Panc1 (cell line): ENCODE results near the gene PSMB10. TPM values are rescaled to one million over a fixed set of nuclear protein-coding genes. Genes with fewer than 3 reads are reported as not detected.

Source experiments
- ATAC-seq: fragments of 200-7000 bp; cut with Tn5 transposase; 2 replicates; pipeline ENCODE4 v1.9.1; 2020; ENCODE audit warnings: mild to moderate bottlenecking, moderate library complexity
- BruUV-seq: library from RNA; stranded (reverse); fragments of 400-500 nt; replicated peaks from 2 replicates; lab custom pipeline; 2021; lab: Mats Ljungman, UMichigan
- CTCF ChIA-PET: fragments of 300-600 bp; sonication (Branson Sonifier 250); formaldehyde crosslinking; loops from one replicate; lab custom pipeline; 2022; ENCODE audit warnings: antibody characterized with exemption; lab: Charles Lee
- POLR2A ChIA-PET: fragments of 300-600 bp; sonication (Branson Sonifier 250); formaldehyde crosslinking; loops from one replicate; lab custom pipeline; 2022; ENCODE audit warnings: antibody characterized with exemption; lab: Charles Lee
- DNase-seq: peaks from one replicate; pipeline ENCODE4 v3.0.0-alpha.2; 2010; ENCODE audit warnings: low read depth, low spot score
- H3K27ac ChIP-seq: 2 replicates; pipeline ENCODE4 v1.5.1; 2011; ENCODE audit warnings: mild to moderate bottlenecking, low read length, inconsistent platforms
- H3K27me3 ChIP-seq: fragments of 200-500 bp; sonication (Bioruptor generic); 2 replicates; pipeline ENCODE4 v1.6.0; 2014; ENCODE audit warnings: low read length, inconsistent platforms; ENCODE audit not compliant: control insufficient read depth, insufficient read depth
- H3K36me3 ChIP-seq: fragments of 200-500 bp; sonication (Bioruptor generic); 2 replicates; pipeline ENCODE4 v1.5.1; 2014; ENCODE audit warnings: inconsistent platforms, mild to moderate bottlenecking, low read length, moderate library complexity; ENCODE audit not compliant: control insufficient read depth, insufficient read depth
- H3K4me1 ChIP-seq: 2 replicates; pipeline ENCODE4 v1.5.1; 2011; ENCODE audit warnings: inconsistent platforms, mild to moderate bottlenecking, low read length, moderate library complexity; ENCODE audit not compliant: control insufficient read depth, insufficient read depth
- H3K4me3 ChIP-seq, 2 experiments: 2 replicates each; pipeline ENCODE4 v1.5.1; 2011 to 2012; ENCODE audit warnings: low read depth in 2 of 2, low read length in 2 of 2, mild to moderate bottlenecking in 2 of 2, inconsistent platforms in 1 of 2, moderate library complexity in 1 of 2
- H3K9me3 ChIP-seq: fragments of 200-500 bp; sonication (Bioruptor generic); 2 replicates; pipeline ENCODE4 v1.5.1; 2014; ENCODE audit warnings: low read depth, mild to moderate bottlenecking, inconsistent platforms, low read length, moderate library complexity; ENCODE audit not compliant: control insufficient read depth, insufficient read depth
- POLR2AphosphoS5 ChIP-seq: IDR thresholded peaks from 2 replicates; pipeline ENCODE4 v1.6.1; 2012; ENCODE audit warnings: mild to moderate bottlenecking, low read depth, low read length, moderate library complexity
- REST ChIP-seq, 2 experiments: IDR thresholded peaks; 2 replicates each; pipeline ENCODE4 v1.6.1; 2011 to 2012; ENCODE audit warnings: low read depth in 2 of 2, control low read depth in 1 of 2, low read length in 1 of 2, mild to moderate bottlenecking in 1 of 2, moderate library complexity in 1 of 2; ENCODE audit not compliant: insufficient read depth in 1 of 2
- SIN3A ChIP-seq: IDR thresholded peaks from 2 replicates; pipeline ENCODE4 v1.6.1; 2012; ENCODE audit warnings: low read depth, mild to moderate bottlenecking, low read length, moderate library complexity, borderline replicate concordance; ENCODE audit not compliant: insufficient read depth
- TCF7L2 ChIP-seq: IDR thresholded peaks from 2 replicates; pipeline ENCODE4 v1.6.1; 2011; ENCODE audit warnings: mild to moderate bottlenecking, low read depth, low read length, inconsistent platforms
- in situ Hi-C: cut with HindIII; loops from 2 replicates; pipeline ENCODE4 v1.10.0; 2016; ENCODE audit warnings: low sequenced_read_pairs, low pct_unique_long_range_greater_than_20kb
- intact Hi-C: fragments of 100-400 bp; cut with micrococcal nuclease; formaldehyde crosslinking; loops from one replicate; pipeline ENCODE4 v1.10.0; 2022; ENCODE audit not compliant: unreplicated experiment
- total RNA-seq: library from RNA; stranded (reverse); gene quantifications from one replicate; pipeline ENCODE4 v1.2.1, GENCODE V29; 2021; ENCODE audit not compliant: unreplicated experiment
- TF ChIP-seq, protein P1 (sequence below): fragments of 450-650 bp; IDR thresholded peaks from 2 replicates; pipeline ENCODE4 v1.5.1; 2017; ENCODE audit warnings: mild to moderate bottlenecking

The PSMB10 gene
- total RNA-seq, 1 experiment from 2014 or later, result 47.7 TPM

GRCh38 chr16:67935101-67935401, 1.6 kb downstream of the PSMB10 start:
- Histone ChIP-seq H3K27me3 (no peaks in the 10 kb centered on the region), H3K4me1 (0 out of 2 replicates have a peak, but pooled peaks cover 4% of the 10 kb centered on the region), H3K4me3 (peak overlapping the region; percentile 80 to 92), H3K36me3 (peaks cover 2% of the 10 kb centered on the region; the same call in 1 of the 2 replicates), H3K27ac (peak overlapping the region; percentile 93), H3K9me3 (no peaks in the 10 kb centered on the region)
- in situ Hi-C loops (no loop called here), intact Hi-C loops (no loop called here)
- no peak for DNase-seq
- ChIA-PET POLR2A (interaction anchor here (0.6 to 0.7 kb wide), 2 partner anchors 34 to 54 kb away, joined by 3 read pairs; no protein-coding TSS in a partner anchor), CTCF (interaction anchor here (0.8 kb wide), 1 partner anchor 51 kb away, joined by 3 read pairs; no protein-coding TSS in a partner anchor)
- ATAC-seq, result peak; percentile 7
- TF ChIP-seq SIN3A (no peak), TCF7L2 (no peak), POLR2AphosphoS5 (no peak), REST (IDR thresholded peaks at IDR 0.05; ENCODE audit: insufficient read depth in 1 of 2, low read depth in 2 of 2, low read length in 1 of 2) (no peak)
- TF ChIP-seq, protein P1, sequence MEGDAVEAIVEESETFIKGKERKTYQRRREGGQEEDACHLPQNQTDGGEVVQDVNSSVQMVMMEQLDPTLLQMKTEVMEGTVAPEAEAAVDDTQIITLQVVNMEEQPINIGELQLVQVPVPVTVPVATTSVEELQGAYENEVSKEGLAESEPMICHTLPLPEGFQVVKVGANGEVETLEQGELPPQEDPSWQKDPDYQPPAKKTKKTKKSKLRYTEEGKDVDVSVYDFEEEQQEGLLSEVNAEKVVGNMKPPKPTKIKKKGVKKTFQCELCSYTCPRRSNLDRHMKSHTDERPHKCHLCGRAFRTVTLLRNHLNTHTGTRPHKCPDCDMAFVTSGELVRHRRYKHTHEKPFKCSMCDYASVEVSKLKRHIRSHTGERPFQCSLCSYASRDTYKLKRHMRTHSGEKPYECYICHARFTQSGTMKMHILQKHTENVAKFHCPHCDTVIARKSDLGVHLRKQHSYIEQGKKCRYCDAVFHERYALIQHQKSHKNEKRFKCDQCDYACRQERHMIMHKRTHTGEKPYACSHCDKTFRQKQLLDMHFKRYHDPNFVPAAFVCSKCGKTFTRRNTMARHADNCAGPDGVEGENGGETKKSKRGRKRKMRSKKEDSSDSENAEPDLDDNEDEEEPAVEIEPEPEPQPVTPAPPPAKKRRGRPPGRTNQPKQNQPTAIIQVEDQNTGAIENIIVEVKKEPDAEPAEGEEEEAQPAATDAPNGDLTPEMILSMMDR, result no peak
- BruUV-seq, result no TSS peak

DNA sequence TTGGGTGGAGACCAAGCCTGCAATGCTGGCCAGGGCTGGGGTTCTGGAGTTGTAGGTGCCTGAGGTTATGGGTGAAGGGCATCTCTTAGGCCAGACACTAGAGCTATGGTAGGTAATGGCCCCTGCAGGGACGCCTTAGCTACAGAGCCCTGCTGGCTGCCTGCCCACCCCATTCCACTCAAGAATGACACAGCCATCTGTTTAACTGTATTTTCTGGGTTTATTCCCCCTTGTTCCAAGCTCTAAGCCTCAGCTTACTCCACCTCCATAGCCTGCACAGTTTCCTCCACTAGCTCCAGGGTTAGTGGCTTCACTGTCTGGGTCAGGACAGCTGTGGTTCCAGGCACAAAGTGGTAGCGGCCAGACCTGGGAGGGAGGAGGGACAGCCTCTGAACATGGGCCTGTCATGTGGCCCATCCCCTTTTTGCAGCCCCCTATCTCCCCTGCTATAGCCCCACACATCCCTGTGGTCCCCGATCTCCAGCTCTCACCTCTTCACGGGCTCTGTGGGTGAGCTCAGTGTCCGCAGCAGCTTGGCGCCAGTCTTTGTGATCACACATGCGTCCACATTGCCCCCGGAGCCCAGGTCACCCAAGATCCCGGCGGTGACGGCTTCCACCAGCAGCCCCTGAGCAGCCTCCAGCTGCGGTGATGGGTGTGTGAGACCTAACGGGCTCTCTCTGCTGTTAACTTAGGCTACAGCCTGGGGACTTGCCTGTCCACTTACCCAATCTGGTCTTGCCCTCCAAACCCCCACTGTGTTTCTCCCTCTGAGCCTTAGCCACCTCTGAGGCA, 2.1 kb downstream of the PSMB10 start:
- H3K4me1 ChIP-seq, result 0 out of 2 replicates have a peak, but pooled peaks cover 4% of the 10 kb centered on the region
- ChIA-PET POLR2A (no interaction called here), CTCF (interaction anchor here (0.5 to 0.6 kb wide), 2 partner anchors 51 to 383 kb away, joined by 4 to 5 read pairs; no protein-coding TSS in a partner anchor)
- ATAC-seq (no peak), DNase-seq (no peak)
- BruUV-seq, result TSS peak; percentile 72
- no peaks in the 10 kb centered on the region for H3K9me3 ChIP-seq
- no peak for TF ChIP-seq SIN3A
- TF ChIP-seq TCF7L2, result no peak
- TF ChIP-seq, protein P1, result no peak
- TF ChIP-seq REST (IDR thresholded peaks at IDR 0.05; ENCODE audit: insufficient read depth in 1 of 2, low read depth in 2 of 2, low read length in 1 of 2), result no peak
- no peak for TF ChIP-seq POLR2AphosphoS5
- peak overlapping the region; percentile 80 to 92 for H3K4me3 ChIP-seq
- peak overlapping the region; percentile 93 for H3K27ac ChIP-seq
- H3K27me3 ChIP-seq, result no peaks in the 10 kb centered on the region
- intact Hi-C loops, result no loop called here
- peaks cover 2% of the 10 kb centered on the region; the same call in 1 of the 2 replicates for H3K36me3 ChIP-seq
- in situ Hi-C loops, result no loop called here
